Naive thymus-derived CD4-positive, alpha-beta T cell (primary cell): ENCODE data around the gene SYNPO. TPM values are rescaled to one million over a fixed set of nuclear protein-coding genes. Genes with fewer than 3 reads are reported as not detected.

Source experiments
- ATAC-seq: fragments of 150-1000 bp; cut with Tn5 transposase; 2 replicates; pipeline ENCODE4 v1.10.0; 2021; ENCODE audit warnings: mild to moderate bottlenecking, moderate library complexity
- CTCF ChIA-PET: fragments of 350-600 bp; sonication (Branson Sonifier 250); formaldehyde crosslinking; loops from one replicate; lab custom pipeline; 2021; ENCODE audit warnings: antibody characterized with exemption; lab: Charles Lee
- POLR2A ChIA-PET: fragments of 350-600 bp; sonication (Branson Sonifier 250); formaldehyde crosslinking; loops from one replicate; lab custom pipeline; 2021; ENCODE audit warnings: antibody characterized with exemption, inconsistent platforms; lab: Charles Lee
- DNase-seq, 9 donors: peaks; one replicate each; pipeline versions ENCODE4 v3.0.0 to v3.0.0-alpha.2; 2020 to 2022; ENCODE audit warnings: mixed read lengths in 1 of 9
- H3K27ac ChIP-seq: one replicate; pipeline ENCODE4 v1.7.0; 2013; ENCODE audit warnings: mild to moderate bottlenecking, low read depth, low read length, moderate library complexity
- H3K27me3 ChIP-seq, 2 donors: one replicate each; pipeline ENCODE4 v1.7.0; 2013; ENCODE audit warnings: low read length in 2 of 2, mild to moderate bottlenecking in 2 of 2, moderate library complexity in 2 of 2; ENCODE audit not compliant: control insufficient read depth in 2 of 2, insufficient read depth in 2 of 2
- H3K36me3 ChIP-seq, 3 experiments: 1 replicate in 2 of 3; 2 replicates in 1 of 3; pipeline ENCODE4 v1.7.0; 2013; ENCODE audit warnings: low read length in 3 of 3, mild to moderate bottlenecking in 3 of 3, moderate library complexity in 1 of 3; ENCODE audit not compliant: insufficient read depth in 3 of 3, control insufficient read depth in 2 of 3
- H3K4me1 ChIP-seq, 2 donors: one replicate each; pipeline ENCODE4 v1.7.0; 2013; ENCODE audit warnings: low read length in 2 of 2, mild to moderate bottlenecking in 2 of 2, moderate library complexity in 1 of 2; ENCODE audit not compliant: control insufficient read depth in 2 of 2, insufficient read depth in 2 of 2
- H3K4me3 ChIP-seq: 2 replicates; pipeline ENCODE4 v1.7.0; 2013; ENCODE audit warnings: mild to moderate bottlenecking, low read length
- H3K9me3 ChIP-seq, 3 experiments: 1 replicate in 2 of 3; 2 replicates in 1 of 3; pipeline ENCODE4 v1.7.0; 2013; ENCODE audit warnings: low read length in 3 of 3; ENCODE audit not compliant: control insufficient read depth in 2 of 3
- H3K27ac Mint-ChIP-seq, 9 donors: one replicate each; pipeline ENCODE4 v1.8.0; 2020 to 2022; ENCODE audit warnings: mixed read lengths in 9 of 9, mild to moderate bottlenecking in 8 of 9, moderate library complexity in 5 of 9, inconsistent platforms in 2 of 9
- H3K27me3 Mint-ChIP-seq, 5 donors: one replicate each; pipeline ENCODE4 v1.8.0; 2021 to 2022; ENCODE audit warnings: mixed read lengths in 5 of 5, mild to moderate bottlenecking in 1 of 5
- H3K36me3 Mint-ChIP-seq, 5 donors: one replicate each; pipeline ENCODE4 v1.8.0; 2020 to 2022; ENCODE audit warnings: mixed read lengths in 5 of 5, mild to moderate bottlenecking in 3 of 5, inconsistent platforms in 1 of 5
- H3K4me1 Mint-ChIP-seq, 7 donors: one replicate each; pipeline ENCODE4 v1.8.0; 2020 to 2022; ENCODE audit warnings: mixed read lengths in 7 of 7, mild to moderate bottlenecking in 3 of 7, inconsistent platforms in 1 of 7
- H3K4me3 Mint-ChIP-seq, 10 donors: one replicate each; pipeline ENCODE4 v1.8.0; 2020 to 2022; ENCODE audit warnings: mild to moderate bottlenecking in 10 of 10, mixed read lengths in 10 of 10, moderate library complexity in 6 of 10, inconsistent platforms in 2 of 10
- H3K9me3 Mint-ChIP-seq, 11 donors: one replicate each; pipeline ENCODE4 v1.8.0; 2020 to 2022; ENCODE audit warnings: mixed read lengths in 11 of 11, mild to moderate bottlenecking in 4 of 11, inconsistent platforms in 1 of 11, moderate library complexity in 1 of 11
- intact Hi-C, 2 donors: fragments of 100-400 bp; cut with micrococcal nuclease; formaldehyde crosslinking; loops; one replicate each; pipeline ENCODE4 v1.15.1; 2023
- polyA plus RNA-seq, 2 donors: library from polyadenylated mRNA; unstranded; fragments of 300-500 nt; fragmentation: Illumina TruSeq; gene quantifications; one replicate each; pipeline ENCODE4 v1.2.3, GENCODE V29; 2021
- total RNA-seq, 6 experiments: library from RNA in 5 of 6; stranded (reverse) in 5 of 6; gene quantifications; 1 replicate in 5 of 6; 2 replicates in 1 of 6; pipeline ENCODE4 v1.2.3 and lab custom pipeline; 2021 to 2026

SYNPO gene
- total and polyA plus RNA-seq, 7 experiments from 2014 or later = 0.07 to 0.59 (median 0.12) TPM; not detected in 3

DNA sequence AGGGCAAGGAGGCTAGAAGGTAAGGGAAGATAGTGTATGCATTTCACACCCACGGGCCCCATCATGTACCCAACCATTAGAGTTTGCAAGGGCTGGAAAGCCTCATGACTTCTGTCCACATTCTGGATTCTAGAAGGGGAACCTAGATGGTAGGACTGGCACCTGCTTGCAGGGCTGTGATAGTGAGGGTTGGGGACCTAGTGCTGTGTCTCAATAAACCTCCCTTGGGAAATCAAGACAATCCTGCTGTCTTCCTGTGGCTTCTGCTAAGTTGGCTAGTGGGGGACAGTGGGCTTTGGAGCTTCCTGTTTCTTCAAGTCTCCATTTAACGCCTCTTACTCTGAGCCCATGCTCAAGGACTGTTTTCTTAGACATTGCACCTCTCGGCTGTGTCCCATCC, 43.6 kb upstream of the SYNPO start:
- H3K9me3 ChIP-seq = no peaks in the 10 kb centered on the region
- POLR2A ChIA-PET = no interaction called here
- no peaks in the 10 kb centered on the region for H3K4me1 Mint-ChIP-seq
- H3K36me3 Mint-ChIP-seq = no peaks in the 10 kb centered on the region
- CTCF ChIA-PET = no interaction called here
- no peaks in the 10 kb centered on the region for H3K36me3 ChIP-seq
- H3K27ac Mint-ChIP-seq = no peak overlapping the region
- no peak overlapping the region for H3K27ac ChIP-seq
- no peak for ATAC-seq
- DNase-seq = no peak
- no peaks in the 10 kb centered on the region for H3K4me1 ChIP-seq
- H3K27me3 Mint-ChIP-seq = no peaks in the 10 kb centered on the region
- H3K4me3 Mint-ChIP-seq = no peak overlapping the region
- H3K9me3 Mint-ChIP-seq = no peaks in the 10 kb centered on the region
- intact Hi-C loops = no loop called here
- no peaks in the 10 kb centered on the region for H3K27me3 ChIP-seq
- no peak overlapping the region for H3K4me3 ChIP-seq

DNA sequence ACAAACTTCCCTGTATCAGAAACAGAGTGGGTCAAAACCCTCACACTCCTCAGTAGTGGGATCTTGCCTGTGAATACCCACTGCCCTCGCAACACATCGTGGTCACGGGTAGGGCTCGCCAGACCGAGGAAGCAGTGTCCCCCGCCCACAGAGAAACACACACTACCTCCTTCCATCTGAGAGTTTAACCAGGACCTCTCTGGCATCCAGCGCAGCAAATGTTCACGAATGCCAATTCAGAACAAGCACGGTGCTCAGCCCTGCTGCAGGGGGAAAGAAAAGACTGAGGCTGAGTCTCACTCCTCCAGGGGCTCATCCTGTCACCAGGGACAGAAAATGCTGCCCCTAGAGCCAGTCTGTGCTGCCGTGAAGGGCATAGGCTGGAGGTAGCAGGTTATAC, 42.5 kb upstream of the SYNPO start:
- no peaks in the 10 kb centered on the region for H3K27me3 ChIP-seq
- H3K27me3 Mint-ChIP-seq = no peaks in the 10 kb centered on the region
- H3K9me3 ChIP-seq = no peaks in the 10 kb centered on the region
- intact Hi-C loops = no loop called here
- ChIA-PET POLR2A (no interaction called here), CTCF (interaction anchor here (0.6 kb wide), 1 partner anchor 181 kb away, joined by 3 read pairs; the partner anchor contains the start of gene SMIM3)
- no peaks in the 10 kb centered on the region for H3K4me1 ChIP-seq
- H3K36me3 Mint-ChIP-seq = no peaks in the 10 kb centered on the region
- no peak overlapping the region for H3K27ac Mint-ChIP-seq
- H3K4me3 Mint-ChIP-seq = no peak overlapping the region
- DNase-seq (peak in 1 of 9 donors; percentile 2), ATAC-seq (no peak)
- no peaks in the 10 kb centered on the region for H3K4me1 Mint-ChIP-seq
- no peak overlapping the region for H3K4me3 ChIP-seq
- no peaks in the 10 kb centered on the region for H3K9me3 Mint-ChIP-seq
- no peak overlapping the region for H3K27ac ChIP-seq
- no peaks in the 10 kb centered on the region for H3K36me3 ChIP-seq

DNA sequence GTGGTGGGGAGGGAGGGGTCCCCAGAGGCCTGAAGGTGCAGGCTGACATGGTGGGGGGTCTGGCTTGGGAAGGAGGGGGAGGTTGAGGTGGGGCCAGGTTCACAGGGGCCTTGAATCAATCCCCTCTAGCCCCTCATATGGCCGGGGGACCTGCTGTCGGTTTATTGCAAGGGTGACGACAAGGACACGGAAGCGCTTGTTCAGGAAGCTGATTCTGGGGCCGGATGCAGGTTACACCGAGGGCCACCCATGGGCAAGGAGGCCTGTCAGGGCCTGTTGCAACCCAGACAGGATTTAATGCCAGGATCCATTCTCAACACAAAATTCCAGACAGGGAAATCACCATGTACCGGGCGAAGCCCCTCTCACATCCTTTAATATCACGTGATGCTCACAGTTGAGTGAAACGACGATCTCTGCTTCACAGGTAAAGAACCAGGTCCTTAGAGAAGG, 41.6 kb upstream of the SYNPO start:
- no peak for DNase-seq
- Mint-ChIP-seq H3K36me3 (no peaks in the 10 kb centered on the region), H3K27ac (no peak overlapping the region), H3K27me3 (no peaks in the 10 kb centered on the region), H3K4me1 (no peaks in the 10 kb centered on the region), H3K9me3 (no peaks in the 10 kb centered on the region), H3K4me3 (no peak overlapping the region)
- ChIA-PET POLR2A (no interaction called here), CTCF (interaction anchor here (0.6 kb wide), 1 partner anchor 180 kb away, joined by 3 read pairs; the partner anchor contains the start of gene SMIM3)
- intact Hi-C loops = no loop called here
- no peaks in the 10 kb centered on the region for H3K9me3 ChIP-seq
- H3K27ac ChIP-seq = no peak overlapping the region
- H3K27me3 ChIP-seq = no peaks in the 10 kb centered on the region
- H3K36me3 ChIP-seq = no peaks in the 10 kb centered on the region
- no peak for ATAC-seq
- no peaks in the 10 kb centered on the region for H3K4me1 ChIP-seq
- no peak overlapping the region for H3K4me3 ChIP-seq

DNA sequence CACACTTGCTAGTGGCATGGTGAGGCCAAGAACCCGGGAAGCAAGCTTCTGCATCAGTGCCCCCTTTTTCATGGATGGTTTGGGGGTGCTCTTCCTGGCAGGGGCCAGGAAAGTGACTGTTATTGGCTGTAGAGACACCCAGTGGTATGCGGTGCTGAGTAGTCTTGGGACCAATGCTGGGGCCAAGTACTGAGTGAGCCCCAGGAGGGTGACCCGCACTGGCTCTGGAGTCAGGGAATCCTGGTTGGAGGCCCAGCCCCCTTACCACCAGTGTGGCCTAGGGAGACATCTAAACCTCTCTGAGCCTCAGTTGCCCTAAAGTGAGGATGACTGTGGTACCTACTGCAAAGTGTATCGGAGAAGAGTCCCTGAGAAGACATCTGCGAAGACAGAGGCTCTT, 41.2 kb upstream of the SYNPO start:
- Mint-ChIP-seq H3K4me1 (no peaks in the 10 kb centered on the region), H3K27me3 (no peaks in the 10 kb centered on the region), H3K36me3 (no peaks in the 10 kb centered on the region), H3K4me3 (no peak overlapping the region), H3K9me3 (no peaks in the 10 kb centered on the region), H3K27ac (no peak overlapping the region)
- no peaks in the 10 kb centered on the region for H3K36me3 ChIP-seq
- no peak overlapping the region for H3K4me3 ChIP-seq
- H3K27ac ChIP-seq = no peak overlapping the region
- intact Hi-C loops = no loop called here
- H3K4me1 ChIP-seq = no peaks in the 10 kb centered on the region
- ATAC-seq (peak; percentile 23), DNase-seq (no peak)
- no peaks in the 10 kb centered on the region for H3K9me3 ChIP-seq
- CTCF ChIA-PET = no interaction called here
- POLR2A ChIA-PET = no interaction called here
- no peaks in the 10 kb centered on the region for H3K27me3 ChIP-seq

DNA sequence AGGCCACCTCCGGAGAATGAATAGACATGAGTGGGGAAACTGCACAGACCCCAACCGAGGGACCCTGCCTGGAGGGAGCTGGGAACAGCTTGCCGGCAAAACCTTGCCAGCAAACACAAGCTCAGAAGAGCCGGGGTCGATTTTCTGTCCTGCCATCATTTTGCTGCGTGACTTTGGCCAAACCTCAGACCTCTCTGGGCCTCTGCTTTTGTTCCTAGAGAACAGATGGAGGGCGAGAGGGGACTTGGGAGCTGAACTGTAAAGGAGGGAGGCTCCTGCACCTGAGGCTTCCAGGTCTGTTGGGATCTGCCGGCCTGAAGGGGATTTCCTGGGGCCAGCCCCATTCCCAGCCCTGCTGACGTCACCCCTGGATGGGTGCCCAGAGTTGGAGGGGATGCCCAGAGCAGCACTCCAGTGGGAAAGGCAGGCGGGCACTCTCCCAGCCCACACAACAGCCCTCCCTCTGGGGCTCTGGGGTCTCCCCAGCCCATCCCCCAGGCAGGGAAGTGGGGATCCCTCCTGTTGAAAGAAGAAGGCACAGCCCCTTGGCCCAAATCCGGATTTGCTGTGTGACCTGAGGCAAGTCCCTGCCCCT, 40.4 kb upstream of the SYNPO start:
- no peak overlapping the region for H3K4me3 Mint-ChIP-seq
- POLR2A ChIA-PET = no interaction called here
- DNase-seq = no peak

DNA sequence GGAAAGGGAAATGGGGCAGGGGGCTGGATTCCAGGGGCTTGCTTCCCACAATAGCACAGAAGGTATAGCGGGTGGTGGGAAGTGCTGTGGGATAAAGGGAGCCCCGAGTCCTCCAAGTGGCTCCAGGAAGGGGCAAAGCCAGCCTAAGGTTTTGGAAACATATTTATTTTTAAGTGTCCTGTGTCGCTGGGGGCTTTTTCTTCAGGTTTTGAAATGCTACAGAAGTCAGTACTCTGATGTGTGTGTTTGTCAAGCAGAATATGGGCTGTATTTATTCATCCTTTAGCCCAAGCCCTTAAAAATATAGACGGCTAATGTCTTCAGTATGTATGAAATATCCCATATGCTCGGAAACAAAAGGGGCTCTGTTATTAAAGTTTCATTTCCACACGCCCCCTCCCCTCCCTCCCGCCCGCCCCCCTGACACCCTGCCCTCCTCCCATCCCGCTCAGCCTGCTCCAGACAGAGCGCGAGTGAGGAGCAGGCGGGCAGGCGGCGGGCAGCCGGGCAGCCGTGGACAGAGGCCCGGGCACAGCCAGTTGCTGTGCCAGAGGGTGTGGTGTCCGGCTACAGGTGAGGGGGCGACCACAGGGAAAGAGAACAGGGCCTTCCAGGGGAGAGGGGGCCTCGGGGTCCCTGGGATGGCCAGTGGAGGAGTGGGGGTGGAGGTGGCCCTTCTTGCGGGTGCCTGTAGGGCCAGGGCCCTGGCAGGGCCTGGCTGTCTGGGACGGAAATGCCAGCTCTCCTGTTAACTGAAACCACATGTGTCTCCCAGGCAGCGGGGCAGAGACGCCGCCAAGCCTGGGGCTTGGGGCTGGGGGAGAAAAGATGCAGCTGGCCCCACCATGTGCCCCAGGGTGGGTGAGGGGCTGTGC, 39.6 kb upstream of the SYNPO start:
- ATAC-seq (no peak), DNase-seq (no peak)
- H3K36me3 ChIP-seq = no peaks in the 10 kb centered on the region
- H3K4me1 ChIP-seq = no peaks in the 10 kb centered on the region
- no peaks in the 10 kb centered on the region for H3K27me3 Mint-ChIP-seq
- intact Hi-C loops = no loop called here
- no peaks in the 10 kb centered on the region for H3K4me1 Mint-ChIP-seq
- POLR2A ChIA-PET = no interaction called here
- H3K4me3 Mint-ChIP-seq = no peak overlapping the region
- no peaks in the 10 kb centered on the region for H3K9me3 Mint-ChIP-seq
- no peaks in the 10 kb centered on the region for H3K36me3 Mint-ChIP-seq
- H3K27ac ChIP-seq = no peak overlapping the region
- H3K27ac Mint-ChIP-seq = no peak overlapping the region
- no peaks in the 10 kb centered on the region for H3K9me3 ChIP-seq
- CTCF ChIA-PET = no interaction called here
- no peak overlapping the region for H3K4me3 ChIP-seq
- H3K27me3 ChIP-seq = no peaks in the 10 kb centered on the region

More for the DNA sequence above, 40.4 kb upstream of the SYNPO start:
- no peaks in the 10 kb centered on the region for H3K9me3 Mint-ChIP-seq
- no peaks in the 10 kb centered on the region for H3K27me3 Mint-ChIP-seq
- ATAC-seq = no peak
- H3K27me3 ChIP-seq = no peaks in the 10 kb centered on the region
- H3K4me3 ChIP-seq = no peak overlapping the region
- H3K27ac ChIP-seq = no peak overlapping the region
- no peaks in the 10 kb centered on the region for H3K9me3 ChIP-seq
- no peaks in the 10 kb centered on the region for H3K4me1 Mint-ChIP-seq
- no peaks in the 10 kb centered on the region for H3K36me3 ChIP-seq
- no peaks in the 10 kb centered on the region for H3K4me1 ChIP-seq
- H3K27ac Mint-ChIP-seq = no peak overlapping the region
- CTCF ChIA-PET = no interaction called here
- no peaks in the 10 kb centered on the region for H3K36me3 Mint-ChIP-seq
- intact Hi-C loops = no loop called here
